ENCODE data around the gene ANKS3.

ANKS3 gene

GRCh38 chr16:4728676-4729075, 5.4 kb downstream of the ANKS3 start:
- peaks cover 0 to 6% of the 10 kb centered on the region in 2 donors for H3K4me1 ChIP-seq (ENCODE audit: control insufficient read depth in 1 of 2, insufficient read depth in 2 of 2, low read length in 2 of 2)
- no peak overlapping the region for H3K4me3 ChIP-seq (ENCODE audit: low read depth in 1 of 2, low read length in 2 of 2)
- no peak overlapping the region for H3K27ac ChIP-seq (ENCODE audit: low read depth, low read length)
- no peaks in the 10 kb centered on the region for H3K27me3 ChIP-seq (ENCODE audit: control insufficient read depth in 1 of 2, insufficient read depth in 2 of 2, low read length in 2 of 2)
- H3K9me3 ChIP-seq (ENCODE audit: control insufficient read depth in 1 of 2, low read length in 2 of 2): no peaks in the 10 kb centered on the region
- no peak overlapping the region for H3K9ac ChIP-seq (ENCODE audit: low read depth in 1 of 2, low read length in 2 of 2)
- peaks cover 13 to 56% of the 10 kb centered on the region in 2 donors for H3K36me3 ChIP-seq (ENCODE audit: control insufficient read depth in 1 of 2, insufficient read depth in 2 of 2, low read length in 2 of 2)

- Histone ChIP-seq H3K27ac (ENCODE audit: low read depth, low read length) (no peak overlapping the region), H3K4me3 (ENCODE audit: low read depth in 1 of 2, low read length in 2 of 2) (no peak overlapping the region), H3K4me1 (ENCODE audit: control insufficient read depth in 1 of 2, insufficient read depth in 2 of 2, low read length in 2 of 2) (no peaks in the 10 kb centered on the region), H3K27me3 (ENCODE audit: control insufficient read depth in 1 of 2, insufficient read depth in 2 of 2, low read length in 2 of 2) (no peaks in the 10 kb centered on the region), H3K9ac (ENCODE audit: low read depth in 1 of 2, low read length in 2 of 2) (no peak overlapping the region), H3K9me3 (ENCODE audit: control insufficient read depth in 1 of 2, low read length in 2 of 2) (no peaks in the 10 kb centered on the region), H3K36me3 (ENCODE audit: control insufficient read depth in 1 of 2, insufficient read depth in 2 of 2, low read length in 2 of 2) (peaks cover 17 to 63% of the 10 kb centered on the region in 2 donors)
Measured at GRCh38 chr16:4726616-4727015, 7.5 kb downstream of the ANKS3 start.

GRCh38 chr16:4724661-4725270, 9.3 kb downstream of the ANKS3 start:
- no peaks in the 10 kb centered on the region for H3K4me1 ChIP-seq (ENCODE audit: control insufficient read depth in 1 of 2, insufficient read depth in 2 of 2, low read length in 2 of 2)
- no peak overlapping the region for H3K4me3 ChIP-seq (ENCODE audit: low read depth in 1 of 2, low read length in 2 of 2)
- peaks cover 14 to 53% of the 10 kb centered on the region in 2 donors for H3K36me3 ChIP-seq (ENCODE audit: control insufficient read depth in 1 of 2, insufficient read depth in 2 of 2, low read length in 2 of 2)
- H3K27ac ChIP-seq (ENCODE audit: low read depth, low read length): no peak overlapping the region
- H3K9me3 ChIP-seq (ENCODE audit: control insufficient read depth in 1 of 2, low read length in 2 of 2): no peaks in the 10 kb centered on the region
- no peak overlapping the region for H3K9ac ChIP-seq (ENCODE audit: low read depth in 1 of 2, low read length in 2 of 2)
- H3K27me3 ChIP-seq (ENCODE audit: control insufficient read depth in 1 of 2, insufficient read depth in 2 of 2, low read length in 2 of 2): no peaks in the 10 kb centered on the region

DNA sequence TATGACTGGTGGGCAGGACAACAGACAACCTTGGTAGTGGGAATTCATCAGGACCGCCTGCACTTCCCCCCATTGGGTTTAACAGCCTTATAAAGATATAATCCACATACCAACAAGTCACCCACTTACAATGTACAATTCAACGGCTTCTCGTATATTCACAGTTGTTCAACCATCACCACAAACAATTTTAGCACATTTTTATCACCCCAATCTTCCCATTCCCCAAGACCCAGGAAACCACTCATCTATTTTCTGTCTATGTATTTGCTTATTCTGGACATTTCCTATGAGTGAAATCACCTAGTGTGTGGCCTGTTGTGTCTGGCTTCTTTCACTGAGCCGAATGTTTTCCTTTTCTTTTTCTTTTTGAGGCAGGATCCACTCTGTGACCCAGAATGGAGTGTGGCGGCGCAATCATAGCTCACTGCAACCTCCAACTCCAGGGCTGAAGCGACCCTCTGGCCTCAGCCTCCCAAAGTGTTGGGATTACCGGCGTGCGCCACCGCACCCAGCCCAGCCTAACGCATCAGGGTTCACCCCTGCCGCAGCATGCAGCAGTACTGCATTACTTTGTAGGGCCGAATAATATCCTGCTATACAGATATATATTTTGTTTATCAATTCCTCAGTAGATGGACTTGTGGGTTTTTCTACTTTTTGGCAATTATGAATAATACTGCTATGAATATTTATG, 10.9 kb downstream of the ANKS3 start:
- no peak overlapping the region for H3K9ac ChIP-seq (ENCODE audit: low read depth in 1 of 2, low read length in 2 of 2)
- peaks cover 11 to 48% of the 10 kb centered on the region in 2 donors for H3K36me3 ChIP-seq (ENCODE audit: control insufficient read depth in 1 of 2, insufficient read depth in 2 of 2, low read length in 2 of 2)
- H3K27me3 ChIP-seq (ENCODE audit: control insufficient read depth in 1 of 2, insufficient read depth in 2 of 2, low read length in 2 of 2): no peaks in the 10 kb centered on the region
- no peaks in the 10 kb centered on the region for H3K9me3 ChIP-seq (ENCODE audit: control insufficient read depth in 1 of 2, low read length in 2 of 2)
- no peaks in the 10 kb centered on the region for H3K4me1 ChIP-seq (ENCODE audit: control insufficient read depth in 1 of 2, insufficient read depth in 2 of 2, low read length in 2 of 2)
- H3K4me3 ChIP-seq (ENCODE audit: low read depth in 1 of 2, low read length in 2 of 2): no peak overlapping the region
- H3K27ac ChIP-seq (ENCODE audit: low read depth, low read length): no peak overlapping the region

GRCh38 chr16:4718466-4718865, 15.6 kb downstream of the ANKS3 start:
- Histone ChIP-seq H3K4me3 (ENCODE audit: low read depth in 1 of 2, low read length in 2 of 2) (no peak overlapping the region), H3K36me3 (ENCODE audit: control insufficient read depth in 1 of 2, insufficient read depth in 2 of 2, low read length in 2 of 2) (peaks cover 5 to 32% of the 10 kb centered on the region in 2 donors), H3K27me3 (ENCODE audit: control insufficient read depth in 1 of 2, insufficient read depth in 2 of 2, low read length in 2 of 2) (no peaks in the 10 kb centered on the region), H3K9me3 (ENCODE audit: control insufficient read depth in 1 of 2, low read length in 2 of 2) (no peaks in the 10 kb centered on the region), H3K27ac (ENCODE audit: low read depth, low read length) (no peak overlapping the region), H3K4me1 (ENCODE audit: control insufficient read depth in 1 of 2, insufficient read depth in 2 of 2, low read length in 2 of 2) (no peaks in the 10 kb centered on the region), H3K9ac (ENCODE audit: low read depth in 1 of 2, low read length in 2 of 2) (no peak overlapping the region)

GRCh38 chr16:4714996-4715395, 19.1 kb downstream of the ANKS3 start:
- H3K9ac ChIP-seq (ENCODE audit: low read depth in 1 of 2, low read length in 2 of 2): no peak overlapping the region
- no peaks in the 10 kb centered on the region for H3K27me3 ChIP-seq (ENCODE audit: control insufficient read depth in 1 of 2, insufficient read depth in 2 of 2, low read length in 2 of 2)
- no peaks in the 10 kb centered on the region for H3K4me1 ChIP-seq (ENCODE audit: control insufficient read depth in 1 of 2, insufficient read depth in 2 of 2, low read length in 2 of 2)
- H3K27ac ChIP-seq (ENCODE audit: low read depth, low read length): no peak overlapping the region
- H3K36me3 ChIP-seq (ENCODE audit: control insufficient read depth in 1 of 2, insufficient read depth in 2 of 2, low read length in 2 of 2): peaks cover 8 to 40% of the 10 kb centered on the region in 2 donors
- H3K4me3 ChIP-seq (ENCODE audit: low read depth in 1 of 2, low read length in 2 of 2): no peak overlapping the region
- H3K9me3 ChIP-seq (ENCODE audit: control insufficient read depth in 1 of 2, low read length in 2 of 2): no peaks in the 10 kb centered on the region

DNA sequence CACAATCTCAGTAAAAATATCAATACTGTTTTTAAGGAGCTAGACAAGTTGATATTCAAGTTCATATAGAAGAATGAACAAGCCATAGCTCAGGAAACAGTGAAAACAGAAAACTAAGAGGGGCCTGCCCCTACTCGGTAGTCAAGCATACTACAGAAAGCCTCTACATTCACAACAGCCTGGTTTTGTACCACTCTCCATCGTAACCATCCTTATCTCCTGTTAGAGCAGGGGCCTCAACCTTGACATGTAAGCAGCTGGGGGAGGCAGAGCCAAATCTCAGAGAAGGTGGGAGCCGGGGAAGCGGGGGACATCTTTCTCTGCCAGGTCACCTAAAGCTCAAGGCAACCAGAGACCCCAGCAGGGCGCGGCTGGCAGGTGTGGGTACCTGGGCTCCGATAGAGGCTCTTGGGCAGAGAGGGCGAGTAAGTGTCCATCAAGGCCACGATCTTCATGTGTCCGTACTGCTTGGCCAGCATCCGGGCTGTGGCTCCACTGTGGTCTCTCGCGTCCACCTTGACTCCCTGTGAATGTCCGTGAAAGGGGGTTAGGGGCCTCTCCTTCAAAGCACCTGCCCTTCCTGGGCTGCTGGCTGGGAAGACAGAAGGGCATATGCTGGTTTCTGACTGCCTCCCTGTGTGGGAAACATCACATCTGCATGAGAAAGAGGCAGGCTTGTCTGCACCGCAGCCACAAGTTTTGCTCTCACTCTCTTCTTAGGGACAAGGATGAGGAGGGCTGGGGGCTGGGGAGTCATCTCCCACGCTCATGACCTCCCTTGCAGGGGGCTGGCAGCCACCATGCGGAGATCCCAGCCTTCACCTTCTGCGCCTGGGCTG, 20.2 kb downstream of the ANKS3 start:
- Histone ChIP-seq H3K4me3 (ENCODE audit: low read depth in 1 of 2, low read length in 2 of 2) (no peak overlapping the region), H3K9ac (ENCODE audit: low read depth in 1 of 2, low read length in 2 of 2) (no peak overlapping the region), H3K9me3 (ENCODE audit: control insufficient read depth in 1 of 2, low read length in 2 of 2) (no peaks in the 10 kb centered on the region), H3K36me3 (ENCODE audit: control insufficient read depth in 1 of 2, insufficient read depth in 2 of 2, low read length in 2 of 2) (peaks cover 8 to 45% of the 10 kb centered on the region in 2 donors), H3K27ac (ENCODE audit: low read depth, low read length) (no peak overlapping the region), H3K4me1 (ENCODE audit: control insufficient read depth in 1 of 2, insufficient read depth in 2 of 2, low read length in 2 of 2) (no peaks in the 10 kb centered on the region), H3K27me3 (ENCODE audit: control insufficient read depth in 1 of 2, insufficient read depth in 2 of 2, low read length in 2 of 2) (no peaks in the 10 kb centered on the region)

GRCh38 chr16:4709481-4709880, 24.6 kb downstream of the ANKS3 start:
- Histone ChIP-seq H3K27ac (ENCODE audit: low read depth, low read length) (no peak overlapping the region), H3K4me1 (ENCODE audit: control insufficient read depth in 1 of 2, insufficient read depth in 2 of 2, low read length in 2 of 2) (no peaks in the 10 kb centered on the region), H3K9me3 (ENCODE audit: control insufficient read depth in 1 of 2, low read length in 2 of 2) (no peaks in the 10 kb centered on the region), H3K4me3 (ENCODE audit: low read depth in 1 of 2, low read length in 2 of 2) (no peak overlapping the region), H3K9ac (ENCODE audit: low read depth in 1 of 2, low read length in 2 of 2) (no peak overlapping the region), H3K36me3 (ENCODE audit: control insufficient read depth in 1 of 2, insufficient read depth in 2 of 2, low read length in 2 of 2) (peaks cover 15 to 52% of the 10 kb centered on the region in 2 donors), H3K27me3 (ENCODE audit: control insufficient read depth in 1 of 2, insufficient read depth in 2 of 2, low read length in 2 of 2) (no peaks in the 10 kb centered on the region)

GRCh38 chr16:4706871-4707270, 27.2 kb downstream of the ANKS3 start:
- Histone ChIP-seq H3K4me3 (ENCODE audit: low read depth in 1 of 2, low read length in 2 of 2) (no peak overlapping the region), H3K9me3 (ENCODE audit: control insufficient read depth in 1 of 2, low read length in 2 of 2) (no peaks in the 10 kb centered on the region), H3K27me3 (ENCODE audit: control insufficient read depth in 1 of 2, insufficient read depth in 2 of 2, low read length in 2 of 2) (no peaks in the 10 kb centered on the region), H3K27ac (ENCODE audit: low read depth, low read length) (no peak overlapping the region), H3K36me3 (ENCODE audit: control insufficient read depth in 1 of 2, insufficient read depth in 2 of 2, low read length in 2 of 2) (peaks cover 12 to 56% of the 10 kb centered on the region in 2 donors), H3K9ac (ENCODE audit: low read depth in 1 of 2, low read length in 2 of 2) (no peak overlapping the region), H3K4me1 (ENCODE audit: control insufficient read depth in 1 of 2, insufficient read depth in 2 of 2, low read length in 2 of 2) (no peaks in the 10 kb centered on the region)

GRCh38 chr16:4704913-4705312, 29.2 kb downstream of the ANKS3 start:
- no peaks in the 10 kb centered on the region for H3K27me3 ChIP-seq (ENCODE audit: control insufficient read depth in 1 of 2, insufficient read depth in 2 of 2, low read length in 2 of 2)

More at GRCh38 chr16:4704913-4705312, 29.2 kb downstream of the ANKS3 start:
- H3K27ac ChIP-seq (ENCODE audit: low read depth, low read length): no peak overlapping the region
- no peaks in the 10 kb centered on the region for H3K9me3 ChIP-seq (ENCODE audit: control insufficient read depth in 1 of 2, low read length in 2 of 2)
- H3K9ac ChIP-seq (ENCODE audit: low read depth in 1 of 2, low read length in 2 of 2): no peak overlapping the region
- H3K4me3 ChIP-seq (ENCODE audit: low read depth in 1 of 2, low read length in 2 of 2): no peak overlapping the region
- no peaks in the 10 kb centered on the region for H3K4me1 ChIP-seq (ENCODE audit: control insufficient read depth in 1 of 2, insufficient read depth in 2 of 2, low read length in 2 of 2)
- peaks cover 14 to 70% of the 10 kb centered on the region in 2 donors for H3K36me3 ChIP-seq (ENCODE audit: control insufficient read depth in 1 of 2, insufficient read depth in 2 of 2, low read length in 2 of 2)

Measured in duodenal mucosa (tissue), 2 donors.